GM23248 (cell line): ENCODE results near the gene TMEM14A. TPM values are rescaled to one million over a fixed set of nuclear protein-coding genes. Genes with fewer than 3 reads are reported as not detected.

Source experiments
- DNase-seq: peaks from one replicate; pipeline ENCODE4 v3.0.0-alpha.2; 2015
- H2AFZ ChIP-seq: fragments of 200-600 bp; sonication (generic); 2 replicates; pipeline ENCODE4 v1.6.1; 2016; ENCODE audit warnings: antibody characterized with exemption
- H3F3A ChIP-seq: fragments of 200-600 bp; sonication (generic); 2 replicates; pipeline ENCODE4 v1.6.1; 2016; ENCODE audit warnings: mild to moderate bottlenecking, antibody characterized with exemption, mixed run types; ENCODE audit not compliant: insufficient read depth
- H3K27ac ChIP-seq: fragments of 200-600 bp; sonication (generic); 2 replicates; pipeline ENCODE4 v1.5.1; 2016; ENCODE audit warnings: mild to moderate bottlenecking
- H3K27me3 ChIP-seq: fragments of 200-600 bp; sonication (generic); replicated peaks from 2 replicates; pipeline ENCODE4 v1.6.1; 2016; ENCODE audit warnings: mild to moderate bottlenecking; ENCODE audit not compliant: insufficient read depth
- H3K36me3 ChIP-seq: fragments of 200-600 bp; sonication (generic); 2 replicates; pipeline ENCODE4 v1.6.1; 2016; ENCODE audit warnings: low read depth, mild to moderate bottlenecking
- H3K4me1 ChIP-seq: fragments of 200-600 bp; sonication (generic); 2 replicates; pipeline ENCODE4 v1.6.1; 2016; ENCODE audit warnings: mild to moderate bottlenecking; ENCODE audit not compliant: insufficient read depth
- H3K4me2 ChIP-seq: fragments of 200-600 bp; sonication (generic); one replicate; pipeline ENCODE4 v1.6.1; 2016; ENCODE audit warnings: mild to moderate bottlenecking; ENCODE audit not compliant: unreplicated experiment
- H3K4me3 ChIP-seq: fragments of 200-600 bp; sonication (generic); 2 replicates; pipeline ENCODE4 v1.5.1; 2016; ENCODE audit warnings: mild to moderate bottlenecking
- H3K79me2 ChIP-seq: fragments of 200-600 bp; sonication (generic); 2 replicates; pipeline ENCODE4 v1.6.1; 2016; ENCODE audit warnings: mild to moderate bottlenecking; ENCODE audit not compliant: insufficient read depth
- H3K9ac ChIP-seq: fragments of 200-600 bp; sonication (generic); 2 replicates; pipeline ENCODE4 v1.6.1; 2016; ENCODE audit warnings: mild to moderate bottlenecking
- H3K9me2 ChIP-seq: fragments of 200-600 bp; sonication (generic); 2 replicates; pipeline ENCODE4 v1.6.1; 2016; ENCODE audit warnings: mixed run types, mild to moderate bottlenecking, moderate library complexity; ENCODE audit not compliant: insufficient read depth
- H3K9me3 ChIP-seq: fragments of 200-600 bp; sonication (generic); one replicate; pipeline ENCODE4 v1.6.1; 2017; ENCODE audit warnings: low read depth
- H4K20me1 ChIP-seq: fragments of 200-600 bp; sonication (generic); 2 replicates; pipeline ENCODE4 v1.6.0; 2016; ENCODE audit not compliant: insufficient read depth
- EZH2 ChIP-seq: fragments of 200-600 bp; sonication (generic); IDR thresholded peaks from 2 replicates; pipeline ENCODE4 v1.6.1; 2018; ENCODE audit warnings: antibody characterized with exemption, mild to moderate bottlenecking; ENCODE audit not compliant: insufficient read depth, poor library complexity, severe bottlenecking
- EZH2phosphoT487 ChIP-seq: fragments of 200-600 bp; sonication (generic); IDR thresholded peaks from 2 replicates; pipeline ENCODE4 v1.6.1; 2018; ENCODE audit warnings: antibody characterized with exemption, moderate library complexity, mild to moderate bottlenecking, low read depth; ENCODE audit not compliant: insufficient read depth
- WGBS, 2 experiments: methylation state at CpG; one replicate each; pipeline ENCODE4 v1.1.6; 2015 to 2017; ENCODE audit warnings: low lambda C conversion rate in 2 of 2, low coverage in 1 of 2; ENCODE audit errors: missing lambda C conversion rate in 2 of 2; 5-methylcytosine and 5-hydroxymethylcytosine counted together
- in situ Hi-C: fragments of 300-500 bp; cut with MboI; formaldehyde crosslinking; loops from 2 replicates; pipeline ENCODE4 v1.15.0; 2020
- polyA plus RNA-seq: library from polyadenylated mRNA; unstranded; fragments of >200 nt; fragmentation: Nextera tagmentation; extraction: Ambion mirVana; gene quantifications from 2 replicates; pipeline ENCODE4 v1.2.1, GENCODE V29; 2016
- total RNA-seq: library from RNA; depleted of rRNA; stranded (reverse); fragments of >200 nt; shearing (Covaris generic); gene quantifications from 2 replicates; pipeline ENCODE4 v1.2.3, GENCODE V29; 2014

The TMEM14A gene
- total and polyA plus RNA-seq, 2 experiments from 2014 or later: 64.0 to 95.1 TPM

DNA sequence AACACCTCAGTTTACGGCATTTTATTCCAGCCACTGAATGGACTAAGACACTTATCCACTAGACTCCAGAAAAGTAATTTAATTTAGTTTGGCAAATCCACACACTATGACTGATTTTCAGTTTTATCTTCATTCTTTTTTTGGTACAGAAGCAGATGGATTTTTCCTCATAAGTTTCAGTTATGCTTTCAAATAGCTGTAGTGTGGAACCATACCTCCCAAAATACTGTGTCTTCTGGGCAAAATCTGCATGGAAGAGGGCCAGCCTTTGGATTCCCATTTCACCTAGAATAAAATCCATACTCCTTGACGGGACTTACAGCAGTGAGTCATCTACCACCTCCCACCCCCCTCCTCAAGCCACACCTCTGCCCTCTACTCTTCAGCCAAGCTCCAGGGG lies 49.4 kb downstream of the TMEM14A start:
- no peak overlapping the region for H3K9ac ChIP-seq
- H3K9me3 ChIP-seq: no peaks in the 10 kb centered on the region
- no peak overlapping the region for H2AFZ ChIP-seq
- in situ Hi-C loops: no loop called here
- H3K4me1 ChIP-seq: peaks cover 20% of the 10 kb centered on the region
- no peaks in the 10 kb centered on the region for H3K79me2 ChIP-seq
- no peaks in the 10 kb centered on the region for H4K20me1 ChIP-seq
- H3K27me3 ChIP-seq: no peaks in the 10 kb centered on the region
- H3K36me3 ChIP-seq: no peaks in the 10 kb centered on the region
- H3K4me2 ChIP-seq: no peak overlapping the region
- H3F3A ChIP-seq: peaks cover 21% of the 10 kb centered on the region
- no peaks in the 10 kb centered on the region for H3K9me2 ChIP-seq
- H3K27ac ChIP-seq: no peak overlapping the region
- no peak for DNase-seq
- WGBS, 2 experiments: 30 to 39% methylated on average over 2 of the region's 2 CpGs
- TF ChIP-seq EZH2phosphoT487 (no peak), EZH2 (no peak)
- no peak overlapping the region for H3K4me3 ChIP-seq

DNA sequence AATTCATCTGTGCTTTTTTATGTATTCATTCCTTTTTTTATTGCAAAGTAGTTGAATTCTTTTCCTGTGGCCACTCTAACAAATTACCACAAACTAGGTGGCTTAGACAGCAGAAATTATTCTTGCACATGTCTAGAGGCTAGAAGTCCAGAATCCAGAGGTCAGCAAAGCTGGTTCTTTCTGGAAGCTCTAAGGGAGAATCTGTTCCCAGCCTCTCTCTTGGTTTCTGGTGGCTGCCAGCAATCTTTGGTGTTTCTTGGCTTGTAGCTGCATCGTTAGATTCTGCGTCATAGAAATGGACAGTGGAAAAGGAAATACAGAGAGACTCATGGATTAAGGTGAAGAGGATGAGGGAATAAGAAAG lies 53.1 kb downstream of the TMEM14A start:
- H3K4me2 ChIP-seq: peak overlapping the region; percentile 47
- WGBS, 2 experiments: 0 to 3% methylated on average over 2 of the region's 2 CpGs

GRCh38 chr6:52724406-52725121 lies 53.7 kb downstream of the TMEM14A start:
- Histone ChIP-seq H3F3A (peaks cover 25% of the 10 kb centered on the region), H4K20me1 (no peaks in the 10 kb centered on the region), H3K27me3 (no peaks in the 10 kb centered on the region), H3K9me2 (no peaks in the 10 kb centered on the region), H3K4me3 (no peak overlapping the region), H3K9ac (no peak overlapping the region), H2AFZ (no peak overlapping the region), H3K4me1 (peaks cover 35% of the 10 kb centered on the region), H3K79me2 (no peaks in the 10 kb centered on the region), H3K36me3 (no peaks in the 10 kb centered on the region), H3K27ac (peak overlapping the region; percentile 53), H3K9me3 (no peaks in the 10 kb centered on the region), H3K4me2 (peak overlapping the region; percentile 47)
- TF ChIP-seq EZH2 (no peak), EZH2phosphoT487 (no peak)
- in situ Hi-C loops: no loop called here
- WGBS, 2 experiments: 76% methylated on average over 13 of the region's 13 CpGs
- DNase-seq: peak; percentile 88

More for the DNA sequence above, 53.1 kb downstream of the TMEM14A start:
- no peaks in the 10 kb centered on the region for H3K79me2 ChIP-seq
- H4K20me1 ChIP-seq: no peaks in the 10 kb centered on the region
- no peak overlapping the region for H2AFZ ChIP-seq
- no peak for TF ChIP-seq EZH2phosphoT487
- TF ChIP-seq EZH2: no peak
- no peaks in the 10 kb centered on the region for H3K36me3 ChIP-seq
- H3K27ac ChIP-seq: peak overlapping the region; percentile 53
- no peaks in the 10 kb centered on the region for H3K9me3 ChIP-seq
- no peak overlapping the region for H3K9ac ChIP-seq
- peaks cover 35% of the 10 kb centered on the region for H3K4me1 ChIP-seq
- H3K4me3 ChIP-seq: no peak overlapping the region
- H3K9me2 ChIP-seq: no peaks in the 10 kb centered on the region
- DNase-seq: peak; percentile 93
- no peaks in the 10 kb centered on the region for H3K27me3 ChIP-seq
- peaks cover 25% of the 10 kb centered on the region for H3F3A ChIP-seq
- in situ Hi-C loops: no loop called here

DNA sequence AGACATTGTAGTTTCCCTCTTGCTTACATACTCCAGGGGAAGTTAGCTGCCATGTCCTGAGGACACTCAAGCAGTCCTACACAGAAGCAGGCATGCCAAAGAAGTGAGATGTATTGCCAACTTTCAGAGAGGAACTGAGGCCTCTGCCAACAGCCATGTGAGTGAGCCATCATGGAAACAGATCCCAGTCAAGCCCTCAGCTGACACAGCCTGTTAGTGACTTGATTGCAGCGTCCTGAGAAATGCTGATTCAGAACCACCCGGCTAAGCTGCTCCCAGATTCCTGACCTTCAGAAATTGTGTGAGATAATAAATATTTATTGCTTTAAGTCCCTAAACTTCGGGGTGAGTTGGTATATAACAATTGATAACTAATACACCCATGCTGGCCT lies 54.2 kb downstream of the TMEM14A start:
- Histone ChIP-seq H3K79me2 (no peaks in the 10 kb centered on the region), H3K9me3 (no peaks in the 10 kb centered on the region), H3K9ac (no peak overlapping the region), H3F3A (peaks cover 25% of the 10 kb centered on the region), H3K4me1 (peaks cover 35% of the 10 kb centered on the region), H3K9me2 (no peaks in the 10 kb centered on the region), H3K4me3 (no peak overlapping the region), H3K4me2 (peak overlapping the region; percentile 22), H3K27me3 (no peaks in the 10 kb centered on the region), H3K27ac (peak overlapping the region; percentile 53), H3K36me3 (no peaks in the 10 kb centered on the region), H4K20me1 (no peaks in the 10 kb centered on the region), H2AFZ (no peak overlapping the region)
- TF ChIP-seq EZH2phosphoT487: no peak
- TF ChIP-seq EZH2: no peak
- peak; percentile 66 for DNase-seq
- in situ Hi-C loops: no loop called here
- 31 to 40% methylated on average over 3 of the region's 3 CpGs for WGBS, 2 experiments
